Measurements from ENCODE around the gene MAP6D1. TPM values are rescaled to one million over a fixed set of nuclear protein-coding genes. Genes with fewer than 3 reads are reported as not detected.

MAP6D1 gene
- polyA plus RNA-seq, 1 donor from 2014 or later: 3.1 TPM

GRCh38 chr3:183828538-183828870, 3.1 kb upstream of the MAP6D1 start:
- H3K27me3 ChIP-seq (ENCODE audit: insufficient read depth, low read depth, low read length): peaks cover 15% of the 10 kb centered on the region
- H3K27ac ChIP-seq (ENCODE audit: low read length): no peak overlapping the region
- no peak overlapping the region for H3K4me3 ChIP-seq (ENCODE audit: low read length)
- H2AFZ ChIP-seq (ENCODE audit: low read depth, low read length): no peak overlapping the region
- H3K4me2 ChIP-seq (ENCODE audit: low read length): no peak overlapping the region
- no peaks in the 10 kb centered on the region for H3K9me3 ChIP-seq (ENCODE audit: low read length)
- H3K79me2 ChIP-seq (replicated peaks; ENCODE audit: insufficient read depth, low read length): no peaks in the 10 kb centered on the region
- TF ChIP-seq TAF1 (IDR thresholded peaks at IDR 0.05; ENCODE audit: low read depth) (no peak), REST (IDR thresholded peaks at IDR 0.05; ENCODE audit: borderline replicate concordance) (no peak), EP300 (conservative IDR thresholded peaks at IDR 0.05; ENCODE audit: poor library complexity, severe bottlenecking) (no peak)
- no peaks in the 10 kb centered on the region for H3K36me3 ChIP-seq (ENCODE audit: insufficient read depth, low read length)
- H4K20me1 ChIP-seq (ENCODE audit: insufficient read depth): no peaks in the 10 kb centered on the region
- no peak overlapping the region for H3K9ac ChIP-seq (ENCODE audit: low read length)
- H3F3A ChIP-seq (ENCODE audit: insufficient read depth, low read length, poor library complexity, severe bottlenecking): no peaks in the 10 kb centered on the region
- no peaks in the 10 kb centered on the region for H3K9me2 ChIP-seq (ENCODE audit: insufficient read depth, low read length)

- Histone ChIP-seq H3K79me2 (replicated peaks; ENCODE audit: insufficient read depth, low read length) (no peaks in the 10 kb centered on the region), H3K9me2 (ENCODE audit: insufficient read depth, low read length) (no peaks in the 10 kb centered on the region), H3K9ac (ENCODE audit: low read length) (no peak overlapping the region), H3K4me3 (ENCODE audit: low read length) (no peak overlapping the region), H3F3A (ENCODE audit: insufficient read depth, low read length, poor library complexity, severe bottlenecking) (no peaks in the 10 kb centered on the region), H3K9me3 (ENCODE audit: low read length) (no peaks in the 10 kb centered on the region), H4K20me1 (ENCODE audit: insufficient read depth) (no peaks in the 10 kb centered on the region), H3K4me2 (ENCODE audit: low read length) (no peak overlapping the region), H3K36me3 (ENCODE audit: insufficient read depth, low read length) (no peaks in the 10 kb centered on the region), H2AFZ (ENCODE audit: low read depth, low read length) (no peak overlapping the region), H3K27ac (ENCODE audit: low read length) (no peak overlapping the region), H3K27me3 (ENCODE audit: insufficient read depth, low read depth, low read length) (peaks cover 16% of the 10 kb centered on the region)
- TF ChIP-seq SMC3 (conservative IDR thresholded peaks at IDR 0.05; ENCODE audit: poor library complexity) (no peak), EP300 (conservative IDR thresholded peaks at IDR 0.05; ENCODE audit: poor library complexity, severe bottlenecking) (no peak), TAF1 (IDR thresholded peaks at IDR 0.05; ENCODE audit: low read depth) (no peak), POLR2AphosphoS5 (IDR thresholded peaks at IDR 0.05) (no peak), EZH2 (IDR thresholded peaks at IDR 0.05; ENCODE audit: borderline replicate concordance, insufficient read depth, low read length, poor library complexity, severe bottlenecking) (no peak), RAD21 (conservative IDR thresholded peaks at IDR 0.05) (no peak), MXI1 (conservative IDR thresholded peaks at IDR 0.05; ENCODE audit: poor library complexity, severe bottlenecking) (no peak), CTCF (IDR thresholded peaks at IDR 0.05; ENCODE audit: poor library complexity, severe bottlenecking) (no peak), REST (IDR thresholded peaks at IDR 0.05; ENCODE audit: borderline replicate concordance) (no peak)
Observed at GRCh38 chr3:183827809-183828537, 2.6 kb upstream of the MAP6D1 start.

All from neural cell (in vitro differentiated cells).